ENCODE results near the gene ESM1.

Gene ESM1

GRCh38 chr5:54981928-54982327 lies 3.5 kb downstream of the ESM1 start:
- no peak for DNase-seq

GRCh38 chr5:54975701-54976100 lies 9.7 kb downstream of the ESM1 start:
- DNase-seq = no peak

- DNase-seq = no peak
Observed at GRCh38 chr5:54969856-54970828, 15.3 kb downstream of the ESM1 start.

GRCh38 chr5:54969242-54969641 lies 16.2 kb downstream of the ESM1 start:
- DNase-seq = no peak

GRCh38 chr5:54965806-54966205 lies 19.6 kb downstream of the ESM1 start:
- DNase-seq = no peak

GRCh38 chr5:54964405-54964804 lies 21.0 kb downstream of the ESM1 start:
- DNase-seq = no peak

GRCh38 chr5:54959673-54960418 lies 25.5 kb downstream of the ESM1 start:
- peak; percentile 12 for DNase-seq

GRCh38 chr5:54956922-54957321 lies 28.5 kb downstream of the ESM1 start:
- no peak for DNase-seq

GRCh38 chr5:54947187-54947586 lies 38.2 kb downstream of the ESM1 start:
- DNase-seq = no peak

- DNase-seq = no peak
Observed at GRCh38 chr5:54946306-54946819, 39.0 kb downstream of the ESM1 start.

- DNase-seq = peak; percentile 36
Observed at GRCh38 chr5:54944364-54944763, 41.0 kb downstream of the ESM1 start.

- DNase-seq = no peak
Observed at GRCh38 chr5:54942064-54942778, 43.2 kb downstream of the ESM1 start.

- DNase-seq = no peak
Observed at GRCh38 chr5:54936201-54936600, 49.2 kb downstream of the ESM1 start.

GRCh38 chr5:54932789-54933188 lies 52.6 kb downstream of the ESM1 start:
- DNase-seq = no peak

- DNase-seq = no peak
Observed at GRCh38 chr5:54930736-54931135, 54.7 kb downstream of the ESM1 start.
